Neural progenitor cell (in vitro differentiated cells): ENCODE data around the gene RIMS1.

Experiments used
- CTCF ChIP-seq: fragments of 200-600 bp; sonication (generic); IDR thresholded peaks from 2 replicates; pipeline ENCODE4 v1.5.1; 2017; ENCODE audit warnings: antibody characterized with exemption, mild to moderate bottlenecking
- EZH2 ChIP-seq: fragments of 200-600 bp; sonication (generic); IDR thresholded peaks from 2 replicates; pipeline ENCODE4 v1.6.1; 2017; ENCODE audit warnings: antibody characterized with exemption, mild to moderate bottlenecking, moderate library complexity
- EZH2phosphoT487 ChIP-seq: fragments of 200-600 bp; sonication (generic); IDR thresholded peaks from 2 replicates; pipeline ENCODE4 v1.6.1; 2017; ENCODE audit warnings: antibody characterized with exemption

DNA sequence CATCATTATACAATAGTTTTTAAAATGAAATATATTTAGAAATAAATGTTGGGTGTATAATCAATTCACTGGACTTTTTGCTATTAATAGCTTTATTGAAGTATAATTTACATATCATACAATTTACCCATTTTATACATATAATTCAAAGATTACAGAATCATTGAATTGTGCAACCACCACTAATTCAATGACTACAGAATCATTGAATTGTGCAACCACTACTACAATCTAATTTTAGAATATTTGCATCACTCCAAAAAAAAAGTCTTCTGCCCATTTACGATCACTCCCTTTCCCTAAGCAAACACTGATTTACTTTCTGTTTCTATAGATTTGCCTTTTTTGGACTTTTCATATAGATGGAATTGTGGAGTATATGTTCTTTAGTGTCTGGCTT is 35.1 kb upstream of the RIMS1 start:
- TF ChIP-seq CTCF (no peak), EZH2 (no peak), EZH2phosphoT487 (no peak)
